Measurements from ENCODE around the gene MUCL1.

DNA sequence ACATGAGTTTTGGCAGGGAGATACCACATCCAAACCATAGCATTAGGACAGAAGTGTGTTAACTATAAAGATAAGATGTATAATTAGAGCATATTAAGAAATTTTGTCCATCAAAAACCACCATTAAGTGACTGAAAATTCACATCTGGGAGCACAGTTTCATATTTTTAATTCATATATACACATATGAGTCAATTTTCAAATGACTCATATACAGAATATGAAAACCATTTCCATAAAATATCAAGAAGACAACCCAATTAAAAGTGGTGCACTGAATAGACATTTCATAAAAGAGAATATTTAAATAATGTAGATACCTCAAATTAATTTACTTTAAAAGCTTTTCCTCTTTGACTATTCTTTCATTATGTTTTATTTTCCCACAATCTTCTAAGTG lies 25.3 kb downstream of the MUCL1 start:
- TF ChIP-seq POLR2A (IDR thresholded peaks at IDR 0.05), result no peak
- TF ChIP-seq POLR2AphosphoS5 (IDR thresholded peaks at IDR 0.05), result no peak
- TF ChIP-seq, protein P1, sequence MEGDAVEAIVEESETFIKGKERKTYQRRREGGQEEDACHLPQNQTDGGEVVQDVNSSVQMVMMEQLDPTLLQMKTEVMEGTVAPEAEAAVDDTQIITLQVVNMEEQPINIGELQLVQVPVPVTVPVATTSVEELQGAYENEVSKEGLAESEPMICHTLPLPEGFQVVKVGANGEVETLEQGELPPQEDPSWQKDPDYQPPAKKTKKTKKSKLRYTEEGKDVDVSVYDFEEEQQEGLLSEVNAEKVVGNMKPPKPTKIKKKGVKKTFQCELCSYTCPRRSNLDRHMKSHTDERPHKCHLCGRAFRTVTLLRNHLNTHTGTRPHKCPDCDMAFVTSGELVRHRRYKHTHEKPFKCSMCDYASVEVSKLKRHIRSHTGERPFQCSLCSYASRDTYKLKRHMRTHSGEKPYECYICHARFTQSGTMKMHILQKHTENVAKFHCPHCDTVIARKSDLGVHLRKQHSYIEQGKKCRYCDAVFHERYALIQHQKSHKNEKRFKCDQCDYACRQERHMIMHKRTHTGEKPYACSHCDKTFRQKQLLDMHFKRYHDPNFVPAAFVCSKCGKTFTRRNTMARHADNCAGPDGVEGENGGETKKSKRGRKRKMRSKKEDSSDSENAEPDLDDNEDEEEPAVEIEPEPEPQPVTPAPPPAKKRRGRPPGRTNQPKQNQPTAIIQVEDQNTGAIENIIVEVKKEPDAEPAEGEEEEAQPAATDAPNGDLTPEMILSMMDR (IDR thresholded peaks at IDR 0.05), result no peak

All from suprapubic skin (tissue), 4 donors.